H54 (cell line): Measurements from ENCODE around the gene ZNF521.
"Not testable (repeated sequence)": the region's sequence is repeated elsewhere in the genome, so short reads cannot be mapped to it uniquely, and the experiment has no call there.

Experiments
- DNase-seq: peaks from one replicate; pipeline ENCODE4 v3.0.0; 2011; ENCODE audit warnings: low spot score, mixed read lengths; ENCODE audit not compliant: insufficient read length
- FAIRE-seq: peaks from 3 replicates; lab custom pipeline; 2011; peaks lifted over from hg19 to GRCh38; lab: Jason Lieb, UNC
- POLR2A ChIP-seq: IDR thresholded peaks from 2 replicates; pipeline ENCODE4 v1.6.1; 2011; ENCODE audit warnings: low read depth, mild to moderate bottlenecking, low read length

ZNF521 gene

DNA sequence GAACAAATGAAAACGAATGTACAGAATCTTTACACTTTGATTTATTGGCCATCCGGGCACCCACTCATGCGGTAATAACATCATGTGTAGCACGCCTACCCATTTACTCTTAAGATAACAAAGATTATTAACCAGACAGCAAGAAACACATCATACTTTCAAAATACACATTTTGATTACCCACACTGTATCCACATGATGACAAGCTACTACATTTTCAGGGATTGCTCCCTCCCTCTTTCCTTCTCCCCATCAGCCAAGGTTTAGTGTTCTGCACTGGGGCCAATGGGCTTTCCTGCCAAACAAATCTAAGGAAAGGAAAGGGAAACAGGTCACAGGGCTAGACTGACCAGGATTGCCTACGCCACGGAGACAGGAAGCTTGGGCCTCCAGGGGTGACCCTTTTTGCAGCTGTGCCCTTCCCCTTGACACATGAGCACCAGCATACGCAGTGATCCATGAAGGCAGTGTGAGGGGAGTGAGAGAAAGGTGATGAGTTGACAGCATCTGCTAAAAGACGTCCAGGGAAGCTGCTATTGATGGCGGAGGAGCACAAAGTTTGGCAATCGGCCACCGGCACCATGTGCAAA lies 76.5 kb downstream of the ZNF521 start:
- no peak for FAIRE-seq
- DNase-seq, result no peak
- no peak for TF ChIP-seq POLR2A

DNA sequence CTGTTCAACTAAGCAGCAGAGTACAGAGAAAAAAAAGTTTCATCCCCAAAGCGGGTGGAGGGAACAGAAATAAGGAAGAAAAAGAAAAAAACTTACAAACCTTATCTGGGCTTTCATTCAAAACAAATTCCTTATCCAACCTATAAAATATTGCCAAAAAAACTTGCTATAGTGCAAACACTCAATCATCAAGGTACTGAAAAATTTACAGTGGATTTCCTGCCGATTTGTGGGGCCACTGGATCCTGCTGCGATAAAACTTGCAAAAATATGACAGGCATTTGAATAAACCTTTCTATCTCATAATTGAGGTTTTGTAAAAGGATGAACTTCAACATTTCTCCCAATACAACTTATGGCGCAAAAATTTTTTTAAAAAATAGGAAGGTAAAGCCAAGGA lies 77.0 kb downstream of the ZNF521 start:
- FAIRE-seq (no peak), DNase-seq (no peak)
- no peak for TF ChIP-seq POLR2A

DNA sequence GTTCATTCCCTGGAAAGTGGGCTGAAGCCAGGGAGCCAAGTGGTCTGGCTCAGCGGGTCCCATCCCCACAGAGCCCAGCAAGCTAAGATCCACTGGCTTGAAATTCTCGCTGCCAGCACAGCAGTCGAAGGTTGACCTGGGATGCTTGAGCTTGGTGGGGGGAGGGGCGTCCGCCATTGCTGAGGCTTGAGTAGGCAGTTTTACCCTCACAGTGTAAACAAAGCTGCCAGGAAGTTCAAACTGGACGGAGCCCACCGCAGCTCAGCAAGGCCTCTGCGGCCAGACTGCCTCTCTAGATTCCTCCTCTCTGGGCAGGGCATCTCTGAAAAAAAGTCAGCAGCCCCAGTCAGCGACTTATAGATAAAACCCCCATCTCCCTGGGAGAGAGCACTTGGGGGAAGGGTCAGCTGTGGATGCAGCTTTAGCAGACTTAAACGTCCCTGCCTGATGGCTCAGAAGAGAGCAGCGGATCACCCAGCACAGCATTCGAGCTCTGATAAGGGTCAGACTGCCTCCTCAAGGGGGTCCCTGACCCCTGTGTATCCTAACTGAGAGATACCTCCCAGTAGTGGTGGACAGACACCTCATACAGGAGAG lies 84.9 kb downstream of the ZNF521 start:
- FAIRE-seq, DNase-seq: not testable (repeated sequence)

DNA sequence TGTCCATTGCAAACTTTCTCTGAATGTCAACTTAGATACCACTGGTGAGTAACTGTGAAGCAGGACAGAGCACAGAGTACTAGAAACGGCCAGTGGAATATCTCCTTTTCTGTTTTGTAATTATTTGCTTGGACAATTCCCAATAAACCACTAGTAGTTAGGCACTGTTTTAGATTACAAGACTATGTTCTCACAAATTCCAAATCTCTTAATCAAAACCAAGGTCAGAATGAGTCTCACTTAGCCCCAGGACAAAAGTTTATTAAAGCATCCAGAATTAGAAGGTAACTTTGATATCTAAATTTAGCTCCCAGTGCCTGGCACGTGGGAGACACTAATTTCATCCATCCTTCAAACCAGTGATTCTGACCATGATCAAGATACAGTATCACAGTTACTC lies 89.0 kb downstream of the ZNF521 start:
- no peak for FAIRE-seq
- DNase-seq, result no peak
- TF ChIP-seq POLR2A, result no peak

DNA sequence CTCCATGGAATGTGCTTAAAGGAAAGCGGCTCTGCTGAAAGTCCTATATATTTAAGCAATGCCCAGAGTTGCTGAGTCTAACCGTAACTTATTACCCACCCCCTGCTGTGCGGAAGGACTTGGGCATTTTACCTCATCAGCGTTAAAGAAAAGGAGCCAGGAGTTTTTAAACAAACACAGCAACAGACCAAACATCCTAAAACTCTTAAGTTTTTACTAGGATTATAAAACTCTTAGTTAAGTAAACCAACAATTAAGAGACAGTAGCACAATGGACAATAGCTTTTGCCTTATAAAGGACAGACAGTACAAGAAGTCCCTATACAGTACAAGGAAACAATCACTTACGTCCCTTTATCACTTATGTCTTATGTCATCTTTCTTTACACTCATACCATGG lies 90.2 kb downstream of the ZNF521 start:
- TF ChIP-seq POLR2A, result no peak
- DNase-seq (no peak), FAIRE-seq (no peak)

DNA sequence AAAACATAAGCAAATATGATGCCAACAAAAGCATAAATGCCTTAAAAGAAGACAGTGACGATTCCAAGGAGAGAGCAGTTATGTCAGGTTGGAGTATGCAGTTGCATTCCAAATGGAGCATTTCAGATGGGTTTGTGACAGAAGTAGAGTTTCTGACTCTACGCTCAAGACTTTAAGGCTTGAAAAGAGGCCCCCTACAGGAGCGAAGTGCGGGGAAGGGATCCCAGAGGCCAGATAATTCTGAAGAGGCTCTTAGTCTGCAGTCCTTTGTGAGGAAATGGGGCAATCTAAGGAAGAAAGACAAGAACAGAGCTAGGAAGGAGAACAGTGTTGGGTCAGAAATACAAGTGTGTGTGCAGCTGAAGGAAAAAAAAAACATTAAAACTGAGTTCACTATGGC lies 95.5 kb downstream of the ZNF521 start:
- TF ChIP-seq POLR2A, result no peak
- FAIRE-seq, result no peak
- DNase-seq, result no peak

DNA sequence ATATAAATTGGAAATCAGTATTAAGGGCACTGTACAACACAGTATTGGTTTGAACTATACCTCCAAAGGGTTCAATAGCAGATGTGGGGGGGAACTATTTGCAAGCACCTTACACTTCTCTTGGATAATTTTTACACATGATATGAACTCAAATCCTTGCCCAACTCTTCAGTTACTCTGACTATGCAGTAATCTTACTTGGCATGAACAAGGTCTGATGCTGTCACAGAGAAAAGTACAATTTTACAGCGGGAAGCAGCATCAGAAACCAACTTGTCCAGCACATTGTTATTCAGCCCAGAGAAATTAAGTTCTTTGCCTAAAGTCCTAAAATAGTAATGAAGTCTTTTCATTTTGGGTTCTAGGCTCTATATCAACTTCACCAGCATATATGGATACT lies 98.2 kb downstream of the ZNF521 start:
- TF ChIP-seq POLR2A, result no peak
- FAIRE-seq (no peak), DNase-seq (no peak)

DNA sequence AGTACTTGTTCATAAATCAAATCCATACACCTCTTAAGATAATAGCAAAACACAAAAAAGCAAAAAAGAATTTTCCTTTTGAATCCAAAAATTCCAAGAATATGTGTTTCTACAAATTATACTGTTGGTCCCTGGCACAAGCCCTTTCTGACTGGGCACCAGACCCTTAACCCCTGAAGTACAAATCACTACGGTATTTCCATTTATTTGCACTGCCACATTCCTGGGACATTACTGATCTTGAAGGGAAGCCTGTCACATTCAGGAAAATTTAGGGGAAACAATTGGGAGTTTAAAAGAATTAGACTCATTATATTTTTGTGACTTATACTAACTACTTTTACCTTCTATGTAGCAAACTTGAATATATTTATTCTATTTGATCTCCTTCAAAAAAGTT lies 98.8 kb downstream of the ZNF521 start:
- TF ChIP-seq POLR2A, result no peak
- no peak for DNase-seq
- FAIRE-seq, result no peak

DNA sequence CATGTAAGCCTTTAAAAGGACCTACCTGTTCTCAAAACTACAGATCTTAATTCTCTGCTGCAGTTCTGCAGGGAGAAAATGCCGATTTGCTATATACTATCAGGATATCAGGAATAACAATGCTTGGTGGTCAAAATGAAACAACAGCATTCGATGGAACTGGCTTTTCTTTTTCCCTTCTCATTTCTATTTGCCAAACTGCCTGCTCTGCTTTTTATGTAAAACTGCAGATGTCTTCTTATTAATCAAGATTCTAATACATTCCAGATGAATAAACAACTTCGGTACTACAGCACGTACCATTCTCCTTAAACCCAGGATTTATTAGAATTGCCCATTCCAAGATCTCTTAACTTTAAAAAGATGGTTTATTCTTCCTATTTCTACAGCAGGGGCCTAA lies 100.9 kb downstream of the ZNF521 start:
- no peak for TF ChIP-seq POLR2A
- no peak for FAIRE-seq
- DNase-seq, result no peak

DNA sequence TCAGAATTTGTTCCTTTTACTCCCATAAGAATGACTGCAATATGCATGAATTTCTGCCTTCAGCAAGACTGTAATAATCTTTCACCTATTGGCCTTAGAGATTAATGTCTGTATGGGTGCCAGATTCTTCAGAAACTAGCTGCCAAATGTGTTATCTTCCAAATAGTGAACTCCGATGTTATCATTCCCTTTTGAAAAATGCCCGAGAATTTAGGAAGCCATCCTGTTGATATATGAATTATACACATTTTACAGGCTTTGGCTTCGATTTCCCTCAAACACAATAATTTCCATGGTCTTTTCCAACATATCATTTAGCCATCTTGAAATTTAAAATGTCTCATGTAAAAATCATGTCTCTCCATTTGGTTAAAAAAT lies 101.5 kb downstream of the ZNF521 start:
- FAIRE-seq (no peak), DNase-seq (no peak)
- TF ChIP-seq POLR2A, result no peak

DNA sequence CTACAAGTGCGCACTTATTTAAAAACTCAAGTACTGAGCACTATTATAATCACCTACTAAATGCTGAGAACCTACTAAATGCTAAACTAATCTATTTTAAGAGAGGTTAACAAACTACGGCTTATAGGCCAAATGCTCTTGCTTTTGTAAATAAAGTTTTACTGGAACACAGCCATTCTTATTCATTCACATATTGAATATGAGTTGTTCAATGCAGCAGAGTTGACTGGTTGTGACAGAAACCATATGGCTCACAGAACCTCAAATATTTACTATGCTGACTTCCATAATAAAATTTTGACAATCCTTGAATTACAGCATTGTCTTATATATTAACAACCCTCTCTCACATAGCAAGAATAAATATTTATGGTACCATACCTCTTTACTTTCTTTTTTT lies 103.2 kb downstream of the ZNF521 start:
- no peak for FAIRE-seq

DNA sequence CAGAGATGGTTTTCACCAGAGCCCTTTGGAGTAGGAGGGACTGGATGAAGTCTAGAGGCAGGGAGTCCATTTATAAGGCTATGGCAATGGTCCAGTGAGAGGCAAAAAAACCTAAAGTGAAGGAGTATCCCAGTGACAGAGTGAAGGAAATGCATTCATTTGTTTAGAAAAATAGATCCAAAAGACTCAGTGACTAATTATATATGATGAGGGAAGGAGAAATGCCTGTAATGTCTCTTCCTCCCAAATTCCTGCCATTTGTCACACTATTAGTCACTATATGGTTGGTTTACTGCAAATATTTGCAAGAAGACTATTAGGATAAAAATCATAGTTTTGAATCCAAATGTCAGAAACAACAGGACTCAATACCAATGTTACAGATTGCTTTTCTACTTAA lies 104.2 kb downstream of the ZNF521 start:
- no peak for TF ChIP-seq POLR2A
- FAIRE-seq (no peak), DNase-seq (no peak)

More for the DNA sequence above, 103.2 kb downstream of the ZNF521 start:
- DNase-seq, result no peak
- no peak for TF ChIP-seq POLR2A

DNA sequence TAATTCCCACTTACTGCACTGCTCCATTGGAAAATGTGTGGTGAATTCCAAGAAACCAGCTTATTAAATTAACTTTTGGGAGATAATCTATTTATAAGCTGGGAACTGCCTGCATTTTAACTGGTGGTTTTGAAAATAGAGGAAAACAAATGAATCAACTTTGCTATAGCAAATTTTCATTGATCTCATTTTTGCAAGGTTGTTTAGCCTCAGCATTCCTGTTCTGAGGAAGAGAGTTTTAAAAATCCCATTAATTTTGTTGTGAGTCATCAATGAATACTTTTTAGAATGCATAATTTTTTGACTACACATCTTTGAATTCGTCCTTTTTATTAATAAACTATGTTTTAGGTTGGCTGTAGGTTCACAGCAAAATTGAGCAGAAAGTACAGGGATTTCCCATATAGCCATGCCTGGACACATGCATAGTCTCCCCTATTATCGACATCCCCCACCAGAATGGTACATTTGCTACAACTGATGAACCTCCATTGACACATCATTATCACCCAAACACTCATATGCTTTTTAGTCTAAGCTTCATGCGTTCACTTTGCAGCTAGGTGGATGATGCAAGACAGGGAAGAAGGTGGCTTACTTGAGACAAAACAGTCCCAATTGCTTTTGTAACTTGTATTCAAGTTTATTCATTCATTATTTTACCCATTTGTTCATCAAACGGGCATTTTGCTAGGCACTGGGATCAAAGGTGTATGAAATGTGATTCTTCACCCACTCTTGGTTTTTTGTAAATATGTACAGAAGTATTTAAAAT lies 106.9 kb downstream of the ZNF521 start:
- DNase-seq (no peak), FAIRE-seq (no peak)
- no peak for TF ChIP-seq POLR2A

DNA sequence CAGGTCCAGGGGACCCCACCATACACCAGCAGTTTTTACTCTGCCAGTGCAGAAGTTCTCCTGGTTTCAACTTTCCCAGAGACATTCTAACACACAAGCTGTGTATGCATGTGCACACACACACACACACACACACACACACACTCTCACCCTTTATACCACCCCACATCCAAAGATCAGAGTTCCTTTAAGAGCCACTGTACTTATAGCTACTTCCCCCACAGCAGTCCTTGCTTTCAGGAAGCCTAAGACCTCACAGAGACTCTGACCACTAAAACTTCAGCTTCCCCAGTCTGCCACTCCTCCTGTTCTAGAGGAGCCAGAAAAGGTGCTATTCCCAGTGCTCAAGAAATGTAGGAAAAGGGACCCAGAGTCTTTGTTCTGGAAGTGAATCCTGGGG lies 107.8 kb downstream of the ZNF521 start:
- DNase-seq, result no peak
- no peak for FAIRE-seq
- TF ChIP-seq POLR2A, result no peak

DNA sequence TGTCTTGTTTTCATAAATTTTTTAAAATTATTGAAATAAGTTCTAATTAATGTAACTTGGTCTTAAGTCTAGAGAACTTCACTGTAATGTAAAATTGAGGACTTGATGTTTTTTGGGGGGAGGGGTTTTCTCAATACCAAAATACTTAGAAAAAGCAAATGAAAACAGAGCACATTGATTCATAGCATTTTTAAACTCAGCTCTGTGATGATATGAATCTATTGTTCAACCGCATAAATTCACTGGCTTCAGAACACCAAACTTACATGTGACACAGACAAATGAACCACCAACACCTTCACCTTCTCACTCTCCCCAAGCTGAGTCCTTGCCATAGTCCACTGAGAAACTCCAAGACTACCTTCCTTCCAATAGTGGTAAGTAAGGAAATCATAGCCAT lies 108.2 kb downstream of the ZNF521 start:
- DNase-seq, result no peak
- FAIRE-seq, result no peak
- TF ChIP-seq POLR2A, result no peak

DNA sequence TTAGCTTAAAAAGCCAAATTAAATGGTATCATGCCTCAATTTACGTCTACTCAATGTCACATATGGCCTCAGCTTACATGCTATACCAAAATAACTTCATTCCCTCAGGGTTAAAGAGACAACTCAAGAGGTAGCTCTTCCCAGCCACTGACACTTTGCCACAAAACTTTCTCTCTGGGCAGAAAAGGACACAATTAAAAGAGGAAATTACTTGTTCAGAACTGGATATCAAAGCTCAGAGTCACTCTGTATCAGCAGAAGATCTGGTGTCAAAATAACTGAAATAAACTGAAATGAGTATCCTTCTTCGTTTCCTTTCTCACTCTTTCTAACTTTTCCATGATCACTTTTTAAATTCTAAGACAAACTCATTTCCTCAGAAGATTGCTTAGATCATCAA lies 108.7 kb downstream of the ZNF521 start:
- FAIRE-seq, result no peak
- TF ChIP-seq POLR2A, result no peak
- DNase-seq, result no peak
